GM15510 (cell line): ENCODE results near the gene ANKRD44.

Experiments
- POLR2A ChIP-seq: IDR thresholded peaks from 3 replicates; pipeline ENCODE4 v1.6.1; 2011; ENCODE audit warnings: borderline replicate concordance; ENCODE audit not compliant: insufficient read length; ENCODE audit errors: extremely low read depth

ANKRD44 gene

DNA sequence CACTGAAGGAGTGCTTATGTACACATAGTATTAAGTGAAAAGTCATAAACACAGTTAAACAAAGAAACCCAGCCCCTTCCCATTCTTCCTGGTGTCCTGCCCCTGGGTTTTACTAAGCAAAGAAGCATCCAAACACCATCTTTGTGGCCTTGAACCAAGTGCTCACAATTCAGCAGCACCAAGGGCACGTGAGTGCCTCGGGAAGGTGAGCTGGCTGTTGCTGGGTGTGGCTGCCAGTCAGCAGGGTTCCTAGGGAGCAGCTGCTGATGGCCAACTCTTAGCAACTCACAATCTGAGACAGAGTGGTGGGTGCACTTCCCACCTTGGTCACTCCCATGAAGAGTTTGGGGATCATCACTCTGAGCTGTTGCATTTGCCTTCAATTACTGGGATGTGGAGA, 286.4 kb downstream of the ANKRD44 start:
- no peak for TF ChIP-seq POLR2A

- TF ChIP-seq POLR2A: no peak
Observed at GRCh38 chr2:197013098-197013497, 297.5 kb downstream of the ANKRD44 start.

DNA sequence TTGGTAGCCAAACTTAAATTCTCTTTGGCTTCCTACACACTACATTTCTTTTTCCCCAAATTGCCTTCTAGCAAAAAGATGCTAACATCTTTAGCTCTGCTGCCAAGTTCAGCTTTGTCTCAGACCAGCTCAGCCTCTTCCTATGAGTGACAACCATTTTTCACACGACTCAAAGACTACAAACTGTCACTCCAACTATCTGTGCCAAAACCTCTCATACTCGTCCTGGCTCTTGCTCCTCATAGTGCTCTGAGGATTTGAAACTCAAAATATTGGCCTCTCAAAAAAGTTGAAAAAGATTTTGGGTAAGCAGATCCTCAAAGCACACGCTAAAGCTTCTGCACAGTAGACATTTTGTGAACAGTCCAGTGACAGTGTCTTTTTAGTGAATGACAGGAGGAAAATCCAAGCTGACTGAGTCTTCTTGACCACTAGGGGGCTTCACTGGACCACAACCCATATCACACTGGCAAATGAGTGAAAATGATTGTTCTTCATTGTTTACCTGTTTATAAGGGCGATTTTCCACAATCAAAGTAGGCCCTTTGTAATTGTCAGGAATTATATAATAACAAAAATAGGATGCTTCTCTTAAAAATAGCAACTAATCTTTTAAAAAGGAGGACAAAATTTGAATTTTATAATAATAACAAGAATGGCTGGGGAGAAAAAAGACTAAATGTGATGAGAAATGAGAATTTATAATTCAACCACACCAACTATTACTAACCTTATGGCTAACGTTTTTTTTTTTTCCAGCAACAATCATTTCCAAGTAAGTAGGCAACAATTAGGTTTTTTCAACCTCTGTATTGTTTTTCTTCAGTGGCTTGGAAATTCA, 298.6 kb downstream of the ANKRD44 start:
- no peak for TF ChIP-seq POLR2A

DNA sequence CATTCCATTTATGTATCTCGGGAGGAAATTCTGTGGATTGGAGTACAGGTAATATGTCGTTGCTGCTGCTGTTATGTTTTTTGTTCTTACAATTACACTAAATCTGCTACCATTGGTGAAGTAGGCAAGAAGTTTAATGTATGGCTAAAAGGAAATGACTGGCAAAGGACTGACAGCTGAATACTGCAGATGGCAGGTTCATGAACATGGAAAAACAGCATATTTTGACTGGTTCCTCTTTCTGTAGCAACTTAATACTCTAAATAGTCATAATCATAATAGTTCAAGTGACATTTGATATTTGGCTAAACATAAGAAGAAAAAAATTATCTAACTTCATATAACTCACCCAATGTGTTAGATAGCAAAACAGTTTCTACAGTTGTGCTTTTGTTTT, 299.6 kb downstream of the ANKRD44 start:
- TF ChIP-seq POLR2A: no peak

DNA sequence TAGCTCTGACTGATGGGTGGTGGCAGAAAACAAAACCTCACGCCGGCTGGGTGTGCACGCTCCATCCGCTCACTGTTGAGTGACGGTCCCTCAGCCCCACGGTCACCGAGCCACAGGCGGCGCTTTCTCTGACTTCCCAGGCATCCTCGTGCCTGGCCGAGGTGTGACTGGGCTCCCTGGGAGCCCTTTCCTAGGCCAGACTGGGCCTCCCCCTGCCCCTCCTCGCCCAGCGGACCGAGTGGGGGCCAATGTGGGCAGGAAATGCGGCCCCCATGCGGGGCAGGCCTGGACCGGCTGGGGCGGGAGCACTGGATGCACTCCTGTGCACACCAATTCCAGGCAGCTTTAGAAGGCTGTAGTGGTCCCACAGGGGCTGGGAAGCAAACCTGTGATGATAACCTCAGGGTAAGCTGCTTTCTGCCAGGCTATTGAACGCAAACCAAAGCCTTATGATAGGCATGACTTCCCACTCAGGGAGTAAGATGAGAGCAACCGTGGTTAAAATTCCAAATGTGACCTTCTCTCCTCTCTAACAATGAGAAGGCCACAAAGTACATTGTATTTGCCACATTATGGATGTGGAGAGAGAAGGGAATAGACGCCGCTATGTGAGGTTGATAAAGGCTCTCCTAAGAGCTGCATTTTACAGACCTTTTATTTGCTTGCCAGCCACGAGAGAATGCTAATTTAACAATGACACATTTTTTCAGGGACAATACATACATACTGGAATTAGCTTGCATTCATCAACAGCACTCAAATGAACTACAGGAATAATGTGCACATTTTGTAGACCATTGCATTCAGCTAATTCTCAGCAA, 300.2 kb downstream of the ANKRD44 start:
- TF ChIP-seq POLR2A: no peak

GRCh38 chr2:197007716-197008628, 302.6 kb downstream of the ANKRD44 start:
- TF ChIP-seq POLR2A: no peak

GRCh38 chr2:197001921-197002320, 308.7 kb downstream of the ANKRD44 start:
- TF ChIP-seq POLR2A: no peak

GRCh38 chr2:196995757-196996314, 314.7 kb downstream of the ANKRD44 start:
- TF ChIP-seq POLR2A: no peak

- TF ChIP-seq POLR2A: no peak
Observed at GRCh38 chr2:196994764-196995163, 315.8 kb downstream of the ANKRD44 start.

GRCh38 chr2:196993617-196994016, 317.0 kb downstream of the ANKRD44 start:
- no peak for TF ChIP-seq POLR2A

GRCh38 chr2:196992466-196992865, 318.1 kb downstream of the ANKRD44 start:
- TF ChIP-seq POLR2A: no peak

DNA sequence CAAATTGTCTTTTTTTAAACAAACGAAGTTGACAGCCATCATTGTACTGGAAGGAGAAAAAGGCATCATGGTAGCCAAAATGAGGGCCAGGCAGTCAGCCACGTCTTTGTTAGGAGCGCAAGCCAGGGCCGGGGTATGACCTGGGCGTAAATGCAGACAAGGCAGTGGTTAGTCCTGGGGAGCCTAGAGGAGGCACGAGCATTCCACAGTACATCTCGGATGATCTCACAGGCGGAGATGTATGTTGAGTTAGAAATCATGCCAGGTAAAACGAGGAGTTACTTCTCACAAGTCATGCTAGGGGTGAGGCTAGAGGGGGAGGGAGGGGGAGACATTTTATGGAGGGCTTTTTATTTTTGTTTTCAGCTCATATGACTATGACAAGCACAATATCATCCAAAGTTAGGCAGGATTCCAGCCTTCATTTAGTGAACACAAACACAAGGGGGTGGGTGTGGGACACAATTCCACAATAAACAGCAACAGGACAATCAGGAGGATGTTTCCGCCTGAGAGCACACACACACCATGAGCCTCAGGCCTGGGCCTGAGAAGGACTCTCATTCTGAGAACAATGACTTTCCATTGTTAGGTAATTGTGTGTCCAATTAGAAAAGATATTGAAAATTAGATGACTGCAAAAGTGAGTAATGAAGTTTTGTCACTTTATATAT, 319.7 kb downstream of the ANKRD44 start:
- TF ChIP-seq POLR2A: no peak

DNA sequence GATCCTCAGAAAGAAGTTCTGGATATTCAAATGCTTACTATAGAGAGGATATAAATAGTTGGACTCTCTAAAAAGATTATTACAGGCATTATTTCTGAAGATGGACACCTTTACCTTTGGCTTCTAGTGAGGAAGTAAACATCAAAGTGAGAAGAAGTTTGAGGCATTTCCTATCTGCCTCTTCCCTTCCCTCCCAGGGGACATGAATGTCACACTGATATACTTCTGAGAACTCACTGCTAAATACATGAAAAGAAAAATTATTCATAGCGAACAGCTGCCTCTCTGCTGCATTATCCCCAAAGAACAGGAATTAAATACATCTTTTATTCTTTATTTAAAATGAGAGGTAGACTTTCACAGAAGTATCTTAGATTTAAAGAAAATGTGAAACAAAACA, 320.5 kb downstream of the ANKRD44 start:
- TF ChIP-seq POLR2A: no peak

- no peak for TF ChIP-seq POLR2A
Observed at GRCh38 chr2:196989496-196989895, 321.1 kb downstream of the ANKRD44 start.
